HCT116 (cell line): Measurements from ENCODE around the gene S1PR4. TPM values are rescaled to one million over a fixed set of nuclear protein-coding genes. Genes with fewer than 3 reads are reported as not detected.

ENCODE experiments used
- ATAC-seq: fragments of 200-7000 bp; cut with Tn5 transposase; 2 replicates; pipeline ENCODE4 v1.9.1; 2020; ENCODE audit warnings: mild to moderate bottlenecking, moderate library complexity
- BruUV-seq: library from RNA; stranded (reverse); fragments of 400-500 nt; replicated peaks from 2 replicates; lab custom pipeline; 2021; lab: Mats Ljungman, UMichigan
- CTCF ChIA-PET: fragments of 300-600 bp; sonication (Branson Sonifier 250); formaldehyde crosslinking; loops from one replicate; lab custom pipeline; 2021; ENCODE audit warnings: antibody characterized with exemption; lab: Charles Lee
- POLR2A ChIA-PET: fragments of 300-600, 350-600 bp; sonication (Branson Sonifier 250); formaldehyde crosslinking; loops from one replicate; lab custom pipeline; 2021; ENCODE audit warnings: antibody characterized with exemption; lab: Charles Lee
- RAD21 ChIA-PET, 2 experiments: fragments of 300-600 bp; sonication (Branson Sonifier 250); formaldehyde crosslinking; loops; one replicate each; lab custom pipeline; 2023; ENCODE audit warnings: low total read pairs in 2 of 2; ENCODE audit not compliant: uncharacterized antibody in 2 of 2, unreplicated experiment in 2 of 2, low non-redundant PET in 1 of 2; lab: Charles Lee
- DNase-seq: peaks from one replicate; pipeline ENCODE4 v3.0.0-alpha.2; 2010; ENCODE audit warnings: low read depth, low spot score
- H2AFZ ChIP-seq: fragments of 200-600 bp; shearing (Covaris generic), sonication (generic); 2 replicates; pipeline ENCODE4 v1.6.1; 2017; ENCODE audit warnings: low read depth, mixed run types, mixed read lengths, antibody characterized with exemption, low read length; ENCODE audit not compliant: poor library complexity, severe bottlenecking
- H3K27ac ChIP-seq: 2 replicates; pipeline ENCODE4 v1.5.1; 2012; ENCODE audit warnings: low read depth, low read length
- H3K27me3 ChIP-seq: fragments of 200-600 bp; sonication (generic); 2 replicates; pipeline ENCODE4 v1.6.1; 2016; ENCODE audit warnings: mixed run types, low read length, mixed read lengths; ENCODE audit not compliant: insufficient read depth
- H3K36me3 ChIP-seq, 2 experiments: fragments of 200-500 bp in 1 of 2; fragments of 200-600 bp in 1 of 2; sonication (Bioruptor generic) in 1 of 2; sonication (generic) in 1 of 2; 2 replicates each; pipeline versions ENCODE4 v1.5.1 to v1.6.1; 2014 to 2016; ENCODE audit warnings: low read length in 2 of 2, inconsistent platforms in 1 of 2, mixed read lengths in 1 of 2, mixed run types in 1 of 2; ENCODE audit not compliant: insufficient read depth in 2 of 2, control insufficient read depth in 1 of 2
- H3K4me1 ChIP-seq, 2 experiments: fragments of 200-600 bp in 1 of 2; sonication (generic) in 1 of 2; 2 replicates each; pipeline versions ENCODE4 v1.5.1 to v1.6.1; 2012 to 2017; ENCODE audit warnings: low read length in 2 of 2, inconsistent platforms in 1 of 2, mild to moderate bottlenecking in 1 of 2, mixed read lengths in 1 of 2, mixed run types in 1 of 2, moderate library complexity in 1 of 2; ENCODE audit not compliant: insufficient read depth in 2 of 2, control insufficient read depth in 1 of 2
- H3K4me2 ChIP-seq: fragments of 200-600 bp; sonication (generic); 2 replicates; pipeline ENCODE4 v1.6.1; 2017; ENCODE audit warnings: mixed run types, low read length, mixed read lengths
- H3K4me3 ChIP-seq, 2 experiments: fragments of 200-600 bp in 1 of 2; sonication (generic) in 1 of 2; replicated peaks in 1 of 2; 2 replicates each; pipeline ENCODE4 v1.5.1; 2011 to 2016; ENCODE audit warnings: low read length in 2 of 2, control low read depth in 1 of 2, low read depth in 1 of 2, mild to moderate bottlenecking in 1 of 2, mixed read lengths in 1 of 2, mixed run types in 1 of 2
- H3K79me2 ChIP-seq: fragments of 200-600 bp; sonication (generic); 2 replicates; pipeline ENCODE4 v1.6.1; 2017; ENCODE audit warnings: mild to moderate bottlenecking, mixed run types, low read length, moderate library complexity, mixed read lengths; ENCODE audit not compliant: insufficient read depth
- H3K9ac ChIP-seq: fragments of 200-600 bp; sonication (generic); 2 replicates; pipeline ENCODE4 v1.6.1; 2016; ENCODE audit warnings: low read length, mixed read lengths
- H3K9me2 ChIP-seq: fragments of 200-600 bp; sonication (generic), shearing (Covaris generic); 2 replicates; pipeline ENCODE4 v1.6.1; 2017; ENCODE audit warnings: mixed run types, mild to moderate bottlenecking, moderate library complexity; ENCODE audit not compliant: insufficient read depth
- H3K9me3 ChIP-seq, 2 experiments: fragments of 200-500 bp in 1 of 2; fragments of 200-600 bp in 1 of 2; sonication (Bioruptor generic) in 1 of 2; sonication (generic) in 1 of 2; 2 replicates each; pipeline ENCODE4 v1.6.1; 2014 to 2017; ENCODE audit warnings: low read length in 2 of 2, mixed read lengths in 2 of 2, inconsistent platforms in 1 of 2, low read depth in 1 of 2, mild to moderate bottlenecking in 1 of 2, mixed run types in 1 of 2, moderate library complexity in 1 of 2; ENCODE audit not compliant: control insufficient read depth in 1 of 2, insufficient read depth in 1 of 2
- H4K20me1 ChIP-seq: fragments of 200-600 bp; sonication (generic), shearing (Covaris generic); 2 replicates; pipeline ENCODE4 v1.6.1; 2017; ENCODE audit warnings: mixed run types, mild to moderate bottlenecking, moderate library complexity; ENCODE audit not compliant: insufficient read depth
- ATF3 ChIP-seq: IDR thresholded peaks from 2 replicates; pipeline ENCODE4 v1.6.1; 2012
- CBX3 ChIP-seq: IDR thresholded peaks from 2 replicates; pipeline ENCODE4 v1.6.1; 2012; ENCODE audit warnings: low read depth
- CEBPB ChIP-seq: IDR thresholded peaks from 2 replicates; pipeline ENCODE4 v1.6.1; 2012; ENCODE audit warnings: low read depth
- CTCF ChIP-seq, 3 experiments: fragments of 200-600 bp in 1 of 3; sonication (generic) in 1 of 3; IDR thresholded peaks in 2 of 3; conservative IDR thresholded peaks in 1 of 3; 2 replicates each; pipeline ENCODE4 v1.5.1; 2012 to 2017; ENCODE audit warnings: low read depth in 2 of 3, low read length in 2 of 3, antibody characterized with exemption in 1 of 3, borderline replicate concordance in 1 of 3, control low read depth in 1 of 3, mild to moderate bottlenecking in 1 of 3, mixed read lengths in 1 of 3, mixed run types in 1 of 3, moderate library complexity in 1 of 3; ENCODE audit not compliant: insufficient read depth in 1 of 3
- EGR1 ChIP-seq: IDR thresholded peaks from 2 replicates; pipeline ENCODE4 v1.6.1; 2012; ENCODE audit warnings: low read depth
- ELF1 ChIP-seq: IDR thresholded peaks from 2 replicates; pipeline ENCODE4 v1.6.1; 2012; ENCODE audit warnings: low read depth, borderline replicate concordance
- EZH2phosphoT487 ChIP-seq: fragments of 200-600 bp; IDR thresholded peaks from 2 replicates; pipeline ENCODE4 v1.6.1; 2018; ENCODE audit warnings: antibody characterized with exemption, borderline replicate concordance
- FOSL1 ChIP-seq: IDR thresholded peaks from 2 replicates; pipeline ENCODE4 v1.6.1; 2012; ENCODE audit warnings: low read depth
- JUND ChIP-seq: IDR thresholded peaks from 2 replicates; pipeline ENCODE4 v1.6.1; 2012
- MAX ChIP-seq: IDR thresholded peaks from 2 replicates; pipeline ENCODE4 v1.6.1; 2012
- POLR2AphosphoS5 ChIP-seq: IDR thresholded peaks from 2 replicates; pipeline ENCODE4 v1.6.1; 2011; ENCODE audit warnings: mild to moderate bottlenecking, low read depth, low read length, moderate library complexity
- RAD21 ChIP-seq: IDR thresholded peaks from 2 replicates; pipeline ENCODE4 v1.6.1; 2012; ENCODE audit warnings: low read depth, mild to moderate bottlenecking
- REST ChIP-seq: IDR thresholded peaks from 2 replicates; pipeline ENCODE4 v1.6.1; 2012; ENCODE audit warnings: low read depth
- SIN3A ChIP-seq: IDR thresholded peaks from 2 replicates; pipeline ENCODE4 v1.6.1; 2012; ENCODE audit warnings: low read depth
- SRF ChIP-seq: IDR thresholded peaks from 2 replicates; pipeline ENCODE4 v1.6.1; 2012; ENCODE audit warnings: low read depth
- YY1 ChIP-seq: IDR thresholded peaks from 2 replicates; pipeline ENCODE4 v1.6.1; 2011; ENCODE audit warnings: low read length, low read depth, moderate library complexity, mild to moderate bottlenecking; ENCODE audit not compliant: insufficient replicate concordance; ENCODE audit errors: extremely low read depth
- ZBTB33 ChIP-seq: IDR thresholded peaks from 2 replicates; pipeline ENCODE4 v1.6.1; 2011; ENCODE audit warnings: mild to moderate bottlenecking, low read length, moderate library complexity; ENCODE audit not compliant: insufficient replicate concordance; ENCODE audit errors: extremely low read depth
- ZFX ChIP-seq: fragments of 450-650 bp; IDR thresholded peaks from 2 replicates; pipeline ENCODE4 v1.6.1; 2017
- ZNF274 ChIP-seq: fragments of 200-500 bp; sonication (Bioruptor generic); IDR thresholded peaks from 2 replicates; pipeline ENCODE4 v1.6.1; 2014; ENCODE audit warnings: mild to moderate bottlenecking, low read depth, low read length, inconsistent platforms
- intact Hi-C: fragments of 100-400 bp; cut with micrococcal nuclease; formaldehyde crosslinking; loops from 2 replicates; pipeline ENCODE4 v1.10.0; 2022
- total RNA-seq: library from RNA; stranded (reverse); gene quantifications from one replicate; pipeline ENCODE4 v1.2.1, GENCODE V29; 2021; ENCODE audit not compliant: unreplicated experiment

Gene S1PR4
- total RNA-seq, 1 experiment from 2014 or later: 0.71 TPM

GRCh38 chr19:3186891-3187661 is 8.5 kb downstream of the S1PR4 start:
- Histone ChIP-seq H3K4me1 (peaks cover 12 to 32% of the 10 kb centered on the region in 2 experiments; a peak in 3 of 4 replicates), H4K20me1 (peaks cover 9% of the 10 kb centered on the region; the same call in 1 of the 2 replicates), H3K79me2 (peaks cover 63% of the 10 kb centered on the region), H3K4me3 (peak overlapping the region; percentile 94 to 96), H3K27me3 (no peaks in the 10 kb centered on the region), H3K36me3 (peaks cover 4 to 28% of the 10 kb centered on the region in 2 experiments; a peak in 2 of 4 replicates), H2AFZ (no peak overlapping the region), H3K9me3 (no peaks in the 10 kb centered on the region), H3K9ac (peak overlapping the region; percentile 96), H3K9me2 (no peaks in the 10 kb centered on the region), H3K4me2 (peak overlapping the region; percentile 76), H3K27ac (peak overlapping the region; percentile 83; the same call in 1 of the 2 replicates)
- ChIA-PET RAD21 (no interaction called here), CTCF (interaction anchor here (1.4 kb wide), 1 partner anchor 24 kb away, joined by 3 read pairs; no protein-coding TSS in a partner anchor), POLR2A (no interaction called here)
- TSS peak; percentile 47 for BruUV-seq
- no peak for ATAC-seq
- DNase-seq: no peak
- intact Hi-C loops: no loop called here
- TF ChIP-seq SRF: no peak
- no peak for TF ChIP-seq ZBTB33
- TF ChIP-seq POLR2AphosphoS5: no peak
- no peak for TF ChIP-seq EZH2phosphoT487
- no peak for TF ChIP-seq CEBPB
- no peak for TF ChIP-seq FOSL1
- TF ChIP-seq SIN3A: no peak
- no peak for TF ChIP-seq ELF1
- no peak for TF ChIP-seq CTCF (IDR thresholded peaks at IDR 0.05 in 2 of 3, conservative IDR thresholded peaks at IDR 0.05 in 1 of 3; ENCODE audit: borderline replicate concordance in 1 of 3, insufficient read depth in 1 of 3, low read depth in 2 of 3, low read length in 2 of 3)
- TF ChIP-seq YY1: no peak
- no peak for TF ChIP-seq CBX3
- TF ChIP-seq ZFX: no peak
- no peak for TF ChIP-seq MAX
- TF ChIP-seq JUND: no peak
- TF ChIP-seq EGR1: no peak
- no peak for TF ChIP-seq ATF3
- no peak for TF ChIP-seq REST
- TF ChIP-seq ZNF274: no peak
- no peak for TF ChIP-seq RAD21
